Skeletal muscle satellite cell (primary cell): Measurements from ENCODE around the gene HOGA1.

ENCODE experiments used
- H3K27me3 ChIP-seq: 2 replicates; pipeline ENCODE4 v1.7.0; 2013; ENCODE audit warnings: low read length; ENCODE audit not compliant: control insufficient read depth, insufficient read depth
- H3K36me3 ChIP-seq: 2 replicates; pipeline ENCODE4 v1.7.0; 2013; ENCODE audit warnings: mild to moderate bottlenecking, control low read depth, low read length; ENCODE audit not compliant: insufficient read depth
- H3K4me1 ChIP-seq: 2 replicates; pipeline ENCODE4 v1.7.0; 2013; ENCODE audit warnings: low read length; ENCODE audit not compliant: control insufficient read depth, insufficient read depth
- H3K4me2 ChIP-seq: 2 replicates; pipeline ENCODE4 v1.7.0; 2013; ENCODE audit warnings: mild to moderate bottlenecking, low read length
- H3K4me3 ChIP-seq: 2 replicates; pipeline ENCODE4 v1.7.0; 2013; ENCODE audit warnings: low read length
- H3K9ac ChIP-seq: 2 replicates; pipeline ENCODE4 v1.7.0; 2013; ENCODE audit warnings: mild to moderate bottlenecking, low read depth, low read length, moderate library complexity
- H3K9me3 ChIP-seq: replicated peaks from 2 replicates; pipeline ENCODE4 v1.7.0; 2013; ENCODE audit warnings: mild to moderate bottlenecking, control low read depth, low read length

The HOGA1 gene

DNA sequence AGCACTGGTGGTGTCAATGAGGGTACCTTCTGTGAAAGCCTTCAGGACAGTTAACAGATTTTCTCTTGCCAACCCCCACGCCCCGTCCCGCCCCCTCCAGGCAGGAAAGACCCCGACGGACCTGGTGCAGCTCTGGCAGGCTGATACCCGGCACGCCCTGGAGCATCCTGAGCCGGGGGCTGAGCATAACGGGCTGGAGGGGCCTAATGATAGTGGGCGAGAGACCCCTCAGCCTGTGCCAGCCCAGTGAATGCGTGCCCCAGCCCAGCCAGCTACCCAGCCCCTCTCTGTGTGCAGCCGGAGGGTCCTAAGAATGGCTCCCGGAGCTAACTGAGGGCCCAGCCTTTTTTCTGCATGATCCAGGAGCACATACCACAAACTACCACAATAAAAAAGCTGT, 713 bp upstream of the HOGA1 start:
- Histone ChIP-seq H3K9ac (no peak overlapping the region), H3K27me3 (no peaks in the 10 kb centered on the region), H3K4me1 (peaks cover 9% of the 10 kb centered on the region), H3K9me3 (no peaks in the 10 kb centered on the region), H3K4me2 (no peak overlapping the region), H3K4me3 (no peak overlapping the region), H3K36me3 (no peaks in the 10 kb centered on the region)

DNA sequence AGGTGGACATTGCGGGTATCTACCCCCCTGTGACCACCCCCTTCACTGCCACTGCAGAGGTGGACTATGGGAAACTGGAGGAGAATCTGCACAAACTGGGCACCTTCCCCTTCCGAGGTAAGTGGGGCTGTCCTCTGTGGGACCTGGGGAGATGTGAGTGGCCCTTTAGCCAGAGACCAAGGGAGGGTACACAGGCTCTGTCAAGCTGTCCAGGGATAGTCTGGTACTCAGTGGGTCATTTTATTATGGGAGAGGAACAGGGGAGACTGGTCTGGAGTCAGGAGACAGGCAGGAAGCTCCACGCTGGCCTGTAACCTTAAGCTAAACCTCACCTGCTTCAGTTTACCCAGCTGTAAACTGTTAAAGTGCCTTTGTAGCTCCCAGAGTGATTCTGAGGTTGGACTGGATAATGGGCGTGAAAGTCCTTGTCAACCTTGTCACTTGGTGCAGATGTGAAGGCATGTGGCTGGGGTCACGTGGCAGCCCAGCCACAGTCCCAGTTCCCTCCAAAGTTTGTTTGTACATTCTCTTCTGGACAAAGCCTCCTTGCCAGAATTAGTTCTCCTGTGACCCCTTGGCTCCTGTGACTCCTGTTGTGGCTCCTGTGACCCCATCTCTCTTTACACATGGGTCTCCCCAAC, 729 bp downstream of the HOGA1 start:
- Histone ChIP-seq H3K9ac (no peak overlapping the region), H3K4me2 (no peak overlapping the region), H3K36me3 (no peaks in the 10 kb centered on the region), H3K4me1 (peaks cover 9% of the 10 kb centered on the region), H3K9me3 (no peaks in the 10 kb centered on the region), H3K27me3 (no peaks in the 10 kb centered on the region), H3K4me3 (no peak overlapping the region)

DNA sequence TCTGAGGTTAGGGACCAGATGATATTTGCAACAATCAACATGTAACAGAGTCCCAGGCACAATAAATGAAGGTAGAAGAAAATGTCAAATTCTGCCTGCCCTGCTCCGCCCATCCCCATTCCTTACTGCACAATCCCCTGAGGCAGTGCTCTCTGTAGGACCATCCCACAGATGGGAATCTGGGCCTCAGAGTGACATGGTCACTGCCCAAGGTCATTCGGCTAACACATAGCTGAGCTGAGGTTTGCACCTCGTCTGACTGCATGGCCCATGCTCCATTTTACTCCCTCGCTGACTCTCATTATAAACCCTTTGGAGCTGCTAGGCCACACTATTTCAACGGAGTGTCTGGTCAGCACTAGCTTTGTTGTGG, 1.2 kb downstream of the HOGA1 start:
- H3K4me2 ChIP-seq = no peak overlapping the region
- no peak overlapping the region for H3K9ac ChIP-seq
- peaks cover 9% of the 10 kb centered on the region for H3K4me1 ChIP-seq
- H3K9me3 ChIP-seq = no peaks in the 10 kb centered on the region
- no peaks in the 10 kb centered on the region for H3K36me3 ChIP-seq
- no peak overlapping the region for H3K4me3 ChIP-seq
- H3K27me3 ChIP-seq = no peaks in the 10 kb centered on the region

DNA sequence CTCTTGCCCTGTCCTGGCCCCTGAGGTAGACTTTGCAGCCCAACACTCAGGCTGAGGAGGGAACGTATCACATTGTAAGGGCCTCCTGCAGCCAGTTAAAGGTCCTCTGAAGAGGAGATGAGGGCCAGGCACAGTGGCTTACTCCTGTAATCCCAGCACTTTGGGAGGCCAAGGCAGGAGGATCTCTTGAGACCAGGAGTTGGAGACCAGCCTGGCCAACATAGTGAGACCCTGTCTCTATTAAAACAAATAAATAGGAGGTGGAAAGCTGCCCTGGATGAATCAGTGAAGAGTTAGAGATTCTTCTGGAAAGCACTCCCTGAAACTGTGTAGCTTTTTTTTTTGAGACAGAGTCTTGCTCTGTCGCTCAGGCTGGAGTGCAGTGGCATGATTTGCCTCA, 3.0 kb downstream of the HOGA1 start:
- Histone ChIP-seq H3K36me3 (no peaks in the 10 kb centered on the region), H3K9me3 (no peaks in the 10 kb centered on the region), H3K4me1 (peaks cover 9% of the 10 kb centered on the region), H3K9ac (no peak overlapping the region), H3K4me2 (no peak overlapping the region), H3K27me3 (no peaks in the 10 kb centered on the region), H3K4me3 (no peak overlapping the region)

DNA sequence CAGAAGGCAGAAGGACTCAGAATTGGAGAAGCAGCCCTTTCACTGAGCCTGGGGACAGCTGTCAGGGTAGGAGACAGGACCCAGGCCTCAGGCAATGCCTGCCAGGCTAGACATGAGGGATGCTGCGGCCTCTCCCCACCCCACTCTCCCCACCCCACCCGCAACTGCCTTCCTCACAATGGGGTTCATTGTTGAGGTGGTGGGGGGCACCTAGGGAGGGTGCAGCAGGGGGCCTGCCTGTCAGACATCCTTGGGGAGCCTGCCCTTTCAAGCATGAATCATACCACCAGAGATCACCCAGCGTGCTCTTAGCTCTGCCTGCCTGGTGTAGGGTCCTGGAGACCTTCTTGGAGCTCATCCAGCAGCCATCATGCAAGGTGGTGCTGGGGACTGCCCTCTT, 5.3 kb downstream of the HOGA1 start, which contains the start of gene C10orf62:
C10orf62 (plus strand) TSS at position 243 of the 400 bp plus-strand sequence. CDS start 177 bp downstream, outside the sequence.
- no peak within 1 kb of the TSS for H3K9ac ChIP-seq
- H3K36me3 ChIP-seq = no peaks in the 10 kb centered on the region
- H3K9me3 ChIP-seq = no peaks in the 10 kb centered on the region
- H3K27me3 ChIP-seq = no peaks in the 10 kb centered on the region
- H3K4me1 ChIP-seq = peaks cover 5% of the 10 kb centered on the region
- H3K4me3 ChIP-seq = no peak within 1 kb of the TSS
- no peak within 1 kb of the TSS for H3K4me2 ChIP-seq

DNA sequence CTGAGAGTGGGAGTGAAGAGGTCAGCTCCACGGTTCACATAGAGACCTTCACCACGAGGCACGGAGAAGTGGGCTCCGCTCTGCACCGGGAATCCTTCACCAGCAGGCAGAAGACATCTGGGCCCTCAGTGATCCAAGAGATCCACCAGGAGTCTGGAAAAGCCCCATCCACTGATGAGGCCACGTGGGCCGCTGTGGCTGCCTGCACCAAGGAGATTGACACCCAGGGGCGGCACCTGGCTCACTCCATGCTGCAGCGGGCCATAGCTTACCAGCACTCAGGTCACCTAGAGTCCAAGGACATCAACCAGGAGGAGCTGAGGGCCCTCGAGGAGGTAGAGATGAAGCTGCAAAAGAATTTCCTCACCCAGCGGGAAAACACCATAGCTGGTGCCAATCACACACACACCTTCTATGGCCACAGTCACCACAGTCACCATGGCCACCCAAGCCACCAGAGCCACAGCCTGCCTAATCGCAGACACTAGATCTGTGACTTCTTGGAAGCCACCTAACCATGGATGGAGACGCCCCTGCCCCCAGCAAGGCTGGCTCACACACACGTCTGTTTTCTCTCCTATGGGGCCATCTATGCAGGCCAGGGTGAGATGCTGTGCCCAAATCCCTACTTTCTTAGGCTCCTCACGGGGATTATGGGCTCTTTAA, 6.0 kb downstream of the HOGA1 start:
- Histone ChIP-seq H3K36me3 (no peaks in the 10 kb centered on the region), H3K9me3 (no peaks in the 10 kb centered on the region), H3K4me1 (peaks cover 5% of the 10 kb centered on the region), H3K4me3 (no peak overlapping the region), H3K9ac (no peak overlapping the region), H3K4me2 (no peak overlapping the region), H3K27me3 (no peaks in the 10 kb centered on the region)

DNA sequence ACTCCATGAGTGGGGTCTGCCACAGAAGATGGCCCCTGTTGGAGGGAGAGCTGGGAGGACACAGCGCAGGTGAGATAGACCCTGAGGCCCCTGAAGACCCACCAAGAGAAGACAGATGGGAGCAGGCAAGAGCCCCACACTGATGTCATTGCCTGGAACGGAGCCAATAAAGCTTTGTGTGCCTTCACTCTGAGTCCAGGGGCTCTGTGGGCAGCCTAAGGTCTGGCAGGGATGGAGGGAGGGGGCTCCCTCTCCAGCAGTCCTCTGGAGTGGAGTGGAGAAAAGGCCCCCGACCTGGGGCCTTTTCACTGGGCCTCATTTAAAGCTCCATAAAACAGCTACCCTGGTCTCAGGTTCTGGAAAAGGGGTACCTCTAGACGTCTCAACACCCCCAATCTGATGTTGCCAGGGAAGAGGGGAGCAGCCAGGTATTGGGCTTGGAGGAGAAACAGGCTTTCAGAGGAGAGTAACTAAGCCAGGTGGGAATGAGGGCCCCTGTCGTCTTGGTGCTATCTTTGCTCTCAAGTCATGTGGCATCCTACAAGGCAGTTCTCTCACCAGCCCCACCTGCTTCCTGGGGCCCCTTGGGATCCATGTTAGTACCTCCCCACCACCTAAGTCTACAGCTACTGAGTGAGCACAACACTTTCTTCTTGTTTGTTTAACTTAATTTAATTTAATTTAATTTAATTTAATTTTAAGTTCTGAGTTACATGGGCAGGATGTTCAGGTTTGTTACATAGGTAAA, 6.7 kb downstream of the HOGA1 start:
- Histone ChIP-seq H3K9ac (no peak overlapping the region), H3K4me1 (peaks cover 10% of the 10 kb centered on the region), H3K4me3 (no peak overlapping the region), H3K27me3 (no peaks in the 10 kb centered on the region), H3K36me3 (no peaks in the 10 kb centered on the region), H3K4me2 (no peak overlapping the region), H3K9me3 (no peaks in the 10 kb centered on the region)

DNA sequence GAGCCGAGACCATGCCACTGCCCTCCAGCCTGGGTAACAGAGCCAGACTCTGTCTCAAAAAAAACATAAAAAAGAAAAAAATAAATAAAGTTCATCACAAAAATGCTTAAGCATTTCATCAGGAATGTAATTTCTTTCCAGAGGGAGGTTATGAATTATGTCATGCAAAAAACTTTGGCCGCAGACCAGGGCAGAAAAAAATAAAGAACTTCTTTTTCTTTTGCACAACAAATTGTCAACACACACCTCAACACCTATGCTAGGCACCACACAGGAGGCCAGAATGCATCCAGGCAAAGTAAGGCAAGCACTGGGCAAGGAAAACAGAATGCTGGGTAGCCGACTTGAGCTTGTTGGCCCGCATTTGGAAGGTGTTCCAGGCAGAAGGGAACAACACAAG, 9.2 kb downstream of the HOGA1 start:
- no peaks in the 10 kb centered on the region for H3K27me3 ChIP-seq
- peaks cover 33% of the 10 kb centered on the region for H3K4me1 ChIP-seq
- H3K4me2 ChIP-seq = no peak overlapping the region
- no peaks in the 10 kb centered on the region for H3K36me3 ChIP-seq
- H3K9me3 ChIP-seq = no peaks in the 10 kb centered on the region
- H3K4me3 ChIP-seq = no peak overlapping the region
- H3K9ac ChIP-seq = no peak overlapping the region

DNA sequence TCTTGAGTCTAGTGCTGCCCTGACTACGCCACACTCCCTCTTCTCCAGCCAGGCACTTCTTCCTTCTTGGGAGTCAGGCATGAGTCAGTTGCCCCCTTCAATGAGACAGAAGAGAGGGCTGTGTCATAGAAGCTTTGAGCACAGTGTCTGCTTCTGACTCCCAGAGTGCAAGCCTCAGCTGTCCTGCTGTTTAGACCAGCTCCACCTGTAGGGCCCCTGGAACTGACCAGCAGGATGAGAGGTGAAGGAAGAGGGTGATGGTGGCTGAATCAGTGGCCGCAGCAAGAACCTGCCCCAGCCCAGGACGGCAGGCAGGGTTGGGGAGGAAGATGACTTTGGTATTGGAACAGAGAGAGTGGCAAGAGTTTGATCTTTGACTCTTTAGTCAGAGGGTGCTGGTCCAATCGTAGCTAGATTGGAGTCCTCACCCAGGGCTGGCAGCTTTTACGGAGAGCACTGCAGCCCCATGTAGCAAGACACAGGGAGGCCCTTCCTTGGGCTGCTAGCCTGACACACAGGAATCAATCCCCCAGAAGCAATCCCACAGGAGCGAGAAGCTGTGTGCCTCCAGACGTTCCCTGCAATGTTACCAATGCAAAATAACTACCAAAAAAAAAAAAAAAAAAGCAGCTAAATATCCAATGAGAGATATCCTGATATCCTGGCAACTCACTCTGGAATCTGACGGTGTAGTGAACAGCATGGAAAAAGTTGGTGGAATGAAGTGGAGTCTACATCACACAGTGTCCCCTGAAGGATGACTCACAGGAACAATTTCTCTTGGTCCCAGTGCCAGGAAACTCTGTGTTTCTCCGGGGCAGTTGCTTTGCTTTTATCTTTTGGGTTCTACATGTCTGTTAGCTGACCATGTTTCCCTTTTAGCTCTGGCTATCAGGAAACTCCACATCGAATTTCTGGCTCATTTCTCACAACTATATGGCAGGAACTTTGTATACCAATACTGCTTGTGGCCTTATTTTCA, 12.2 kb downstream of the HOGA1 start:
- Histone ChIP-seq H3K36me3 (no peaks in the 10 kb centered on the region), H3K4me1 (peaks cover 33% of the 10 kb centered on the region), H3K27me3 (no peaks in the 10 kb centered on the region), H3K4me3 (peak overlapping the region; percentile 8), H3K9me3 (no peaks in the 10 kb centered on the region), H3K4me2 (peak overlapping the region; percentile 53), H3K9ac (peak overlapping the region; percentile 43)

DNA sequence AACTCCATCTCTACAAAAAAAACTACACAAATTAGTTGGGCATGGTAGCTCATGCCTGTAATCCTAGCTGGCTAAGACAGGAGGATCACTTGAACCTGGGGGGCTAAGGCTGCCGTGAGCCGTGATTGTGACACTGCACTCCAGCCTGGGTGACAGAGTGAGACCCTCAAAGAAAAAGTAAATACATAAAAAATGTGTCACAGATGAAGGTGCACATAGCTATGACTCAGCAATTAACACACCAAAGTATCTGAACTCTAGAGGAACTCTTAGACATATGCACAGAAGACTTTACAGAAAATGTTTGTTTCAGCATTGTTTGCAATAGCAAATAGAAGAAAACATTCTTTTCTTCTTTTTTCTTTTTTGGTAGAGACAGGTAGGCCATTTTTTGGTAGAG, 13.6 kb downstream of the HOGA1 start:
- Histone ChIP-seq H3K4me3 (no peak overlapping the region), H3K27me3 (no peaks in the 10 kb centered on the region), H3K4me2 (no peak overlapping the region), H3K9me3 (no peaks in the 10 kb centered on the region), H3K9ac (no peak overlapping the region), H3K4me1 (peaks cover 36% of the 10 kb centered on the region), H3K36me3 (no peaks in the 10 kb centered on the region)
